PFSK-1 (cell line): ENCODE data around the gene RREB1.

Experiments used
- FOXP2 ChIP-seq: optimal IDR thresholded peaks from 2 replicates; pipeline ENCODE3; 2011; ENCODE audit warnings: borderline replicate concordance, control low read depth, inconsistent platforms; ENCODE audit not compliant: insufficient read depth; ENCODE audit errors: extremely low read length, extremely low read depth
- POLR2AphosphoS5 ChIP-seq: IDR thresholded peaks from 2 replicates; pipeline ENCODE4 v1.6.1; 2012; ENCODE audit warnings: low read depth, mild to moderate bottlenecking, control low read depth, low read length, moderate library complexity
- REST ChIP-seq, 2 experiments: IDR thresholded peaks; 2 replicates each; pipeline versions ENCODE4 v1.6.1 to v1.8.0; 2011 to 2012; ENCODE audit warnings: low read depth in 2 of 2, low read length in 2 of 2, control low read depth in 1 of 2, inconsistent platforms in 1 of 2, mild to moderate bottlenecking in 1 of 2, moderate library complexity in 1 of 2; ENCODE audit not compliant: insufficient read depth in 1 of 2
- SIN3A ChIP-seq: IDR thresholded peaks from 2 replicates; pipeline ENCODE4 v1.6.1; 2012; ENCODE audit warnings: mild to moderate bottlenecking, low read length, moderate library complexity, borderline replicate concordance; ENCODE audit not compliant: insufficient read depth
- TAF1 ChIP-seq: IDR thresholded peaks from 2 replicates; pipeline ENCODE4 v1.6.1; 2012; ENCODE audit warnings: low read length, control low read depth, borderline replicate concordance; ENCODE audit not compliant: insufficient read depth

The RREB1 gene

GRCh38 chr6:7215131-7215530 lies 107.4 kb downstream of the RREB1 start:
- TF ChIP-seq REST (IDR thresholded peaks at IDR 0.05; ENCODE audit: insufficient read depth in 1 of 2, low read depth in 2 of 2, low read length in 2 of 2) (no peak), SIN3A (no peak), FOXP2 (no peak), TAF1 (no peak), POLR2AphosphoS5 (no peak)

GRCh38 chr6:7215798-7216231 lies 108.1 kb downstream of the RREB1 start:
- TF ChIP-seq POLR2AphosphoS5 (no peak), TAF1 (no peak), SIN3A (no peak), FOXP2 (no peak), REST (IDR thresholded peaks at IDR 0.05; ENCODE audit: insufficient read depth in 1 of 2, low read depth in 2 of 2, low read length in 2 of 2) (no peak)

- TF ChIP-seq SIN3A (no peak), FOXP2 (no peak), TAF1 (no peak), POLR2AphosphoS5 (no peak), REST (IDR thresholded peaks at IDR 0.05; ENCODE audit: insufficient read depth in 1 of 2, low read depth in 2 of 2, low read length in 2 of 2) (no peak)
These were observed 109.3 kb downstream of the RREB1 start for GRCh38 chr6:7216941-7217621.

GRCh38 chr6:7218406-7218988 lies 110.7 kb downstream of the RREB1 start:
- no peak for TF ChIP-seq FOXP2
- no peak for TF ChIP-seq POLR2AphosphoS5
- no peak for TF ChIP-seq SIN3A
- TF ChIP-seq REST (IDR thresholded peaks at IDR 0.05; ENCODE audit: insufficient read depth in 1 of 2, low read depth in 2 of 2, low read length in 2 of 2) = no peak
- no peak for TF ChIP-seq TAF1
